Inflammatory macrophage (primary cell): ENCODE measurements around the gene DNAAF5.

Experiments
- DNase-seq, 2 donors: peaks; one replicate each; pipeline ENCODE4 v3.0.0-alpha.2; 2020 to 2022

Gene DNAAF5

GRCh38 chr7:770336-770735 lies 43.8 kb downstream of the DNAAF5 start:
- no peak for DNase-seq

- DNase-seq, result no peak
These were observed 44.3 kb downstream of the DNAAF5 start for GRCh38 chr7:770741-771166.

- DNase-seq, result no peak
These were observed 44.9 kb downstream of the DNAAF5 start for GRCh38 chr7:771234-772004.

- no peak for DNase-seq
These were observed 45.5 kb downstream of the DNAAF5 start for GRCh38 chr7:772005-772294.

- DNase-seq, result no peak
These were observed 45.9 kb downstream of the DNAAF5 start for GRCh38 chr7:772392-772791.

GRCh38 chr7:772861-773621 lies 46.5 kb downstream of the DNAAF5 start:
- no peak for DNase-seq

- DNase-seq, result no peak
These were observed 47.1 kb downstream of the DNAAF5 start for GRCh38 chr7:773622-773915.

- peak; percentile 19 to 30 for DNase-seq
These were observed 47.9 kb downstream of the DNAAF5 start for GRCh38 chr7:774161-775109.

- DNase-seq, result no peak
These were observed 49.9 kb downstream of the DNAAF5 start for GRCh38 chr7:776381-776780.

- DNase-seq, result no peak
These were observed 50.7 kb downstream of the DNAAF5 start for GRCh38 chr7:776992-777727.

GRCh38 chr7:777728-778078 lies 51.2 kb downstream of the DNAAF5 start:
- DNase-seq, result no peak

- no peak for DNase-seq
These were observed 51.9 kb downstream of the DNAAF5 start for GRCh38 chr7:778271-778967.

- DNase-seq, result no peak
These were observed 52.5 kb downstream of the DNAAF5 start for GRCh38 chr7:778968-779451.

- no peak for DNase-seq
These were observed 53.0 kb downstream of the DNAAF5 start for GRCh38 chr7:779480-779879.

GRCh38 chr7:780081-780480 lies 53.6 kb downstream of the DNAAF5 start:
- no peak for DNase-seq

- DNase-seq, result no peak
These were observed 54.0 kb downstream of the DNAAF5 start for GRCh38 chr7:780516-780915.

- DNase-seq, result no peak
These were observed 54.8 kb downstream of the DNAAF5 start for GRCh38 chr7:781186-781849.

GRCh38 chr7:781936-782529 lies 55.5 kb downstream of the DNAAF5 start:
- DNase-seq, result no peak

- DNase-seq, result no peak
These were observed 56.4 kb downstream of the DNAAF5 start for GRCh38 chr7:782718-783449.
